ENCODE data around the gene CTTN.
A peak's percentile ranks its signal among the peaks of the same experiment; 100 is the strongest.

CTTN gene

GRCh38 chr11:70477609-70478008 is 79.3 kb downstream of the CTTN start:
- DNase-seq = peak in 1 of 2 experiments; percentile 39

- DNase-seq = no peak
Observed at GRCh38 chr11:70478166-70478890, 80.0 kb downstream of the CTTN start.

- DNase-seq = no peak
Observed at GRCh38 chr11:70480711-70481110, 82.4 kb downstream of the CTTN start.

GRCh38 chr11:70481625-70482528 is 83.5 kb downstream of the CTTN start:
- no peak for DNase-seq

GRCh38 chr11:70482529-70482917 is 84.2 kb downstream of the CTTN start:
- no peak for DNase-seq

GRCh38 chr11:70483077-70483861 is 84.9 kb downstream of the CTTN start:
- no peak for DNase-seq

- no peak for DNase-seq
Observed at GRCh38 chr11:70483917-70484316, 85.6 kb downstream of the CTTN start.

GRCh38 chr11:70485326-70486025 is 87.1 kb downstream of the CTTN start:
- no peak for DNase-seq

GRCh38 chr11:70486026-70486415 is 87.7 kb downstream of the CTTN start:
- DNase-seq = no peak
